Measurements from ENCODE around the gene TMEM222.
A peak's percentile ranks its signal among the peaks of the same experiment; 100 is the strongest.
"Not testable (repeated sequence)": the region's sequence is repeated elsewhere in the genome, so short reads cannot be mapped to it uniquely, and the experiment has no call there.

Gene TMEM222

GRCh38 chr1:27380766-27381733, 59.1 kb downstream of the TMEM222 start:
- Mint-ChIP-seq H3K36me3 (ENCODE audit: low read depth) (no peaks in the 10 kb centered on the region), H3K9me3 (no peaks in the 10 kb centered on the region), H3K27me3 (ENCODE audit: low read depth, poor library complexity) (peaks cover 37% of the 10 kb centered on the region), H3K4me3 (no peak overlapping the region), H3K4me1 (peaks cover 17% of the 10 kb centered on the region), H3K27ac (no peak overlapping the region)
- no peak for DNase-seq
- TF ChIP-seq, protein P1, sequence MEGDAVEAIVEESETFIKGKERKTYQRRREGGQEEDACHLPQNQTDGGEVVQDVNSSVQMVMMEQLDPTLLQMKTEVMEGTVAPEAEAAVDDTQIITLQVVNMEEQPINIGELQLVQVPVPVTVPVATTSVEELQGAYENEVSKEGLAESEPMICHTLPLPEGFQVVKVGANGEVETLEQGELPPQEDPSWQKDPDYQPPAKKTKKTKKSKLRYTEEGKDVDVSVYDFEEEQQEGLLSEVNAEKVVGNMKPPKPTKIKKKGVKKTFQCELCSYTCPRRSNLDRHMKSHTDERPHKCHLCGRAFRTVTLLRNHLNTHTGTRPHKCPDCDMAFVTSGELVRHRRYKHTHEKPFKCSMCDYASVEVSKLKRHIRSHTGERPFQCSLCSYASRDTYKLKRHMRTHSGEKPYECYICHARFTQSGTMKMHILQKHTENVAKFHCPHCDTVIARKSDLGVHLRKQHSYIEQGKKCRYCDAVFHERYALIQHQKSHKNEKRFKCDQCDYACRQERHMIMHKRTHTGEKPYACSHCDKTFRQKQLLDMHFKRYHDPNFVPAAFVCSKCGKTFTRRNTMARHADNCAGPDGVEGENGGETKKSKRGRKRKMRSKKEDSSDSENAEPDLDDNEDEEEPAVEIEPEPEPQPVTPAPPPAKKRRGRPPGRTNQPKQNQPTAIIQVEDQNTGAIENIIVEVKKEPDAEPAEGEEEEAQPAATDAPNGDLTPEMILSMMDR (IDR thresholded peaks at IDR 0.05), result no peak

- Mint-ChIP-seq H3K27ac (no peak overlapping the region), H3K4me3 (no peak overlapping the region), H3K36me3 (ENCODE audit: low read depth) (no peaks in the 10 kb centered on the region), H3K27me3 (ENCODE audit: low read depth, poor library complexity) (peaks cover 41% of the 10 kb centered on the region), H3K9me3 (no peaks in the 10 kb centered on the region), H3K4me1 (peaks cover 17% of the 10 kb centered on the region)
- TF ChIP-seq, protein P1 (IDR thresholded peaks at IDR 0.05), result no peak
- no peak for DNase-seq
These were observed 60.2 kb downstream of the TMEM222 start for GRCh38 chr1:27381969-27382762.

DNA sequence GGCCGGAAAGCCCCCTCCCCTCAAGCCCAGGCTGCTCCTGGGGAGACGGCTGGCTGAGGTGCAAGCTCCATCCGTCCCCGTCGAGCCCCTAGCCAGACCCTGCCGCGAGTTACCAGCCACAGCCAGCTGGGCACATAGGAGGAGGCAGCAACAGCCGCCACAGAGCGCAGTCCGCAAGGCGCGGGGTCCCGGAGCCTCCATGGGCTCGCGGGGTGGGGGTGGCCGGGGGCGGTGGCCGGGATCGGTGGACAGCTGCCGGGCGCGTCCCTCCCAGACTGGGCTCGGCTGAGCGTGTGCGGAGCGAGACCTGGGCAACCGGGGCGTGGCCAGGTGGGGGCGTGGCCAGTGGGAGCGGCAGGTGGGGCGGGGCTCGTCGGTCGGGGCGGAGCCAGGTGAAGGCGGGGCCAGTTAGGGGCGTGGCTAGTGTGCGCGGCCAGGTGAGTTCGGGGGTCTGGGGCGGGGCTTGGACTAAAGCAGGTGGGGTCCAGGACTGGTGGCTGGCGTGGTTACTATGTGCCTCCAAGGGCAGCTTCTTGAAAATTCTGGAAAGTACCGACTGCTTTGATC, 61.2 kb downstream of the TMEM222 start, which contains the start of gene CD164L2:
Gene CD164L2, minus strand, starts transcription at position 295 of the 567 bp plus-strand sequence. Its CDS starts 94 bp downstream, at position 201.
- Mint-ChIP-seq H3K4me3 (peak within 1 kb of the TSS; percentile 28), H3K27ac (no peak within 1 kb of the TSS), H3K36me3 (ENCODE audit: low read depth) (no peaks in the 10 kb centered on the region), H3K27me3 (ENCODE audit: low read depth, poor library complexity) (peaks cover 41% of the 10 kb centered on the region), H3K9me3 (no peaks in the 10 kb centered on the region), H3K4me1 (peaks cover 11% of the 10 kb centered on the region)
- peak; percentile 88 for DNase-seq
- TF ChIP-seq, protein P1 (IDR thresholded peaks at IDR 0.05), result no peak

DNA sequence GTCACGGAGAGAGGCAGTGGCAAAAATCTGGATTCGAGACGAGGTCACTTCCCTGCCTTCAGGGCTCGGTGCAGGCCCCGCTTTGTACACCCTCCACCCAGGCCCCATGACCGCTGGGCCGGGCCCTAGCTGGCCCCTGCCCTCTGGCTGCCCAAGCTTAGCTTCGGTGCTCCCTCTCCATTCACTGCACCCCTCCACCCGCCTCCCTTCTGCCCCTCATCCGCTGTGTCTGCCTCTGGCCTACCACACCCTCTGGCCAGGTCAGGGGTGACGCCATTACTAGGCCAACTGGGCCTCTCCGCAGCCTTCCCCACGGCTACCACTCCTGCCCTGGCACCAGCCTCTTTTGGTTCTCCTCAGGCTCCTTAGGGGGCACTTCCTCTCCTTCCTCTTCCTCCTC, 61.7 kb downstream of the TMEM222 start:
- TF ChIP-seq, protein P1 (IDR thresholded peaks at IDR 0.05), result no peak
- Mint-ChIP-seq H3K9me3 (no peaks in the 10 kb centered on the region), H3K27me3 (ENCODE audit: low read depth, poor library complexity) (peaks cover 44% of the 10 kb centered on the region), H3K4me1 (peaks cover 11% of the 10 kb centered on the region), H3K4me3 (no peak overlapping the region), H3K27ac (no peak overlapping the region), H3K36me3 (ENCODE audit: low read depth) (no peaks in the 10 kb centered on the region)
- no peak for DNase-seq

DNA sequence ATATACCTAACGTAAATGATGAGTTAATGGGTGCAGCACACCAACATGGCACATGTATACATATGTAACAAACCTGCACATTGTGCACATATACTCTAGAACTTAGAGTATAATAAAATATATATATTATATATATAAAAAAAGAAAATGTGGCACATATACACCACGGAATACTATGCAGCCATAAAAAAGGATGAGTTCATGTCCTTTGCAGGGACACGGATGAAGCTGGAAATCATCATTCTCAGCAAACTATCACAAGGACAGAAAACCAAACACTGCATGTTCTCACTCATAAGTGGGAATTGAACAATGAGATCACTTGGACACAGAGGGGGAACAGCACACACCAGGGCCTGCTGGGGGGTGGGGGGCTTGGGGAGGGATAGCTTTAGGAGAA, 62.8 kb downstream of the TMEM222 start:
- not testable (repeated sequence) for H3K27ac Mint-ChIP-seq; H3K36me3 Mint-ChIP-seq (ENCODE audit: low read depth); H3K4me3 Mint-ChIP-seq; H3K4me1 Mint-ChIP-seq; DNase-seq; H3K9me3 Mint-ChIP-seq
- H3K27me3 Mint-ChIP-seq (ENCODE audit: low read depth, poor library complexity), result peaks cover 46% of the 10 kb centered on the region

Data from nephron progenitor cell (in vitro differentiated cells).